Myocyte (in vitro differentiated cells): ENCODE results near the gene LSAMP. TPM values are rescaled to one million over a fixed set of nuclear protein-coding genes. Genes with fewer than 3 reads are reported as not detected.
"Not testable (repeated sequence)": the region's sequence is repeated elsewhere in the genome, so short reads cannot be mapped to it uniquely, and the experiment has no call there.

ENCODE experiments used
- DNase-seq: peaks from one replicate; pipeline ENCODE4 v3.0.0-alpha.2; 2012; ENCODE audit warnings: low read depth
- total RNA-seq: library from RNA; depleted of rRNA; stranded (reverse); fragments of >200 nt; gene quantifications from 2 replicates; pipeline ENCODE4 v1.2.3, GENCODE V29; 2014

Gene LSAMP
- total RNA-seq, 1 donor from 2014 or later = 0.03 TPM

GRCh38 chr3:115819785-115820384 lies 625.4 kb downstream of the LSAMP start:
- peak; percentile 87 for DNase-seq

- DNase-seq = peak; percentile 86
These were observed 630.4 kb downstream of the LSAMP start for GRCh38 chr3:115814778-115815380.

GRCh38 chr3:115814006-115814405 lies 631.3 kb downstream of the LSAMP start:
- no peak for DNase-seq

GRCh38 chr3:115808816-115809215 lies 636.5 kb downstream of the LSAMP start:
- no peak for DNase-seq

- no peak for DNase-seq
These were observed 637.0 kb downstream of the LSAMP start for GRCh38 chr3:115808244-115808643.

- no peak for DNase-seq
These were observed 638.8 kb downstream of the LSAMP start for GRCh38 chr3:115806501-115806900.

GRCh38 chr3:115805520-115805919 lies 639.8 kb downstream of the LSAMP start:
- DNase-seq = no peak

- peak; percentile 53 for DNase-seq
These were observed 640.6 kb downstream of the LSAMP start for GRCh38 chr3:115804713-115805119.

- DNase-seq = no peak
These were observed 641.1 kb downstream of the LSAMP start for GRCh38 chr3:115804200-115804599.

- no peak for DNase-seq
These were observed 641.6 kb downstream of the LSAMP start for GRCh38 chr3:115803661-115804060.

GRCh38 chr3:115800489-115801075 lies 644.7 kb downstream of the LSAMP start:
- peak; percentile 61 for DNase-seq

- DNase-seq = not testable (repeated sequence)
These were observed 645.2 kb downstream of the LSAMP start for GRCh38 chr3:115800065-115800464.

GRCh38 chr3:115792206-115792955 lies 652.9 kb downstream of the LSAMP start:
- DNase-seq = peak; percentile 60

- DNase-seq = not testable (repeated sequence)
These were observed 653.8 kb downstream of the LSAMP start for GRCh38 chr3:115791271-115792153.

- peak; percentile 92 for DNase-seq
These were observed 654.5 kb downstream of the LSAMP start for GRCh38 chr3:115790759-115791158.

- no peak for DNase-seq
These were observed 655.8 kb downstream of the LSAMP start for GRCh38 chr3:115789481-115789880.

- DNase-seq = peak; percentile 70
These were observed 656.3 kb downstream of the LSAMP start for GRCh38 chr3:115788921-115789470.

- DNase-seq = no peak
These were observed 657.5 kb downstream of the LSAMP start for GRCh38 chr3:115787818-115788217.

GRCh38 chr3:115785782-115786181 lies 659.5 kb downstream of the LSAMP start:
- no peak for DNase-seq

GRCh38 chr3:115784739-115785536 lies 660.3 kb downstream of the LSAMP start:
- peak; percentile 94 for DNase-seq
